Ovary (tissue), 9 donors: ENCODE results near the gene UBAC1. TPM values are rescaled to one million over a fixed set of nuclear protein-coding genes. Genes with fewer than 3 reads are reported as not detected.

ENCODE experiments used
- DNase-seq, 5 donors: peaks; one replicate each; pipeline ENCODE4 v3.0.0-alpha.2; 2019 to 2020
- H3K27ac ChIP-seq, 2 donors: fragments of 200-600 bp; one replicate each; pipeline versions ENCODE4 v1.5.1 to v1.8.0; 2019 to 2022
- H3K27me3 ChIP-seq: fragments of 200-600 bp; one replicate; pipeline ENCODE4 v1.8.0; 2022
- H3K36me3 ChIP-seq: fragments of 200-600 bp; sonication (generic); one replicate; pipeline ENCODE4 v1.5.1; 2019
- H3K4me1 ChIP-seq: one replicate; pipeline ENCODE4 v1.8.1; 2013; ENCODE audit warnings: mild to moderate bottlenecking, moderate library complexity; ENCODE audit not compliant: insufficient read depth
- H3K4me3 ChIP-seq: fragments of 200-600 bp; sonication (generic); one replicate; pipeline ENCODE4 v1.5.1; 2017
- H3K9me3 ChIP-seq, 2 donors: fragments of 200-600 bp in 1 of 2; sonication (generic) in 1 of 2; one replicate each; pipeline versions ENCODE4 v1.5.1 to v1.8.1; 2013 to 2019; ENCODE audit warnings: mild to moderate bottlenecking in 1 of 2, moderate library complexity in 1 of 2
- CTCF ChIP-seq, 3 donors: fragments of 450-650 bp in 2 of 3; fragments of 200-600 bp in 1 of 3; IDR thresholded peaks; one replicate each; pipeline versions ENCODE4 v1.5.1 to v1.8.0; 2016 to 2022; ENCODE audit warnings: antibody characterized with exemption in 3 of 3, mild to moderate bottlenecking in 1 of 3
- EP300 ChIP-seq: sonication (generic); formaldehyde crosslinking; IDR thresholded peaks from one replicate; pipeline ENCODE4 v1.6.1; 2017; ENCODE audit warnings: antibody characterized with exemption
- POLR2A ChIP-seq: fragments of 450-650 bp; IDR thresholded peaks from one replicate; pipeline ENCODE4 v1.6.1; 2017; ENCODE audit warnings: antibody characterized with exemption, mild to moderate bottlenecking, moderate library complexity
- WGBS, 3 donors: extraction: QIAGEN DNeasy Blood & Tissue Kit in 1 of 3; methylation state at CpG; one replicate each; pipeline versions ENCODE4 v1.1.5 to v1.1.7; 2013 to 2017; 5-methylcytosine and 5-hydroxymethylcytosine counted together
- intact Hi-C, 4 donors: fragments of 100-400 bp; cut with DNase I; formaldehyde crosslinking; loops; one replicate each; pipeline versions ENCODE4 v1.11.0 to v1.15.1; 2022 to 2023
- polyA plus RNA-seq, 2 donors: library from polyadenylated mRNA; stranded (reverse); fragments of 200-250 nt in 1 of 2; fragments of 350-450 nt in 1 of 2; fragmentation: Illumina TruSeq in 1 of 2; extraction: RNeasy Lipid Tissue Mini Kit (QIAGEN cat#74804) in 1 of 2; gene quantifications; one replicate each; pipeline ENCODE4 v1.2.3, GENCODE V29; 2013 to 2014
- total RNA-seq, 7 donors: library from RNA; depleted of rRNA in 2 of 7; stranded (reverse); fragments of >200 nt in 2 of 7; fragmentation: NEBNext Ultra II Directional in 3 of 7; extraction: Animal tissue kit (Norgen Biotek cat#: 25700) in 3 of 7; gene quantifications; one replicate each; pipeline versions ENCODE4 v1.1.0 to v1.2.4, GENCODE V29; 2016 to 2023
- donor health status: DM: no; HTN: no; CAD: no; lungs with moderate emphysema.
- donor health status: DM: no; HTN: no; CAD: no.
- donor health status: Bipolar disorder and iron deficiency.
- donor health status: DM: yes; HTN: yes; CAD: no.
- donor health status: DM: no; HTN: no; CAD: no.
- donor health status: DM: yes; HTN: yes; CAD: no.

The UBAC1 gene
- total and polyA plus RNA-seq, 9 donors = 19.7 to 42.0 (median 33.4) TPM

- Histone ChIP-seq H3K36me3 (no peaks in the 10 kb centered on the region), H3K4me1 (peaks cover 15% of the 10 kb centered on the region), H3K27ac (no peak overlapping the region), H3K9me3 (no peaks in the 10 kb centered on the region), H3K27me3 (no peaks in the 10 kb centered on the region), H3K4me3 (no peak overlapping the region)
- no peak for TF ChIP-seq EP300
- no peak for TF ChIP-seq POLR2A
- no peak for TF ChIP-seq CTCF (IDR thresholded peaks at IDR 0.05)
- intact Hi-C loops = no loop called here
- WGBS, 3 donors = 43 to 61% (median 49%) methylated on average over 26 to 36 of the region's 36 CpGs
- peak in 2 of 5 donors; percentile 34 to 35 for DNase-seq
These were observed 28.7 kb upstream of the UBAC1 start for GRCh38 chr9:135989722-135990467.

GRCh38 chr9:135989157-135989556, 28.0 kb upstream of the UBAC1 start:
- 76 to 84% (median 78%) methylated on average over 2 to 8 of the region's 8 CpGs for WGBS, 3 donors
- no peak for DNase-seq
- H3K36me3 ChIP-seq = no peaks in the 10 kb centered on the region
- intact Hi-C loops = no loop called here
- TF ChIP-seq CTCF (IDR thresholded peaks at IDR 0.05) = no peak
- no peak for TF ChIP-seq POLR2A
- TF ChIP-seq EP300 = no peak
- H3K4me3 ChIP-seq = no peak overlapping the region
- no peaks in the 10 kb centered on the region for H3K27me3 ChIP-seq
- peaks cover 11% of the 10 kb centered on the region for H3K4me1 ChIP-seq
- H3K9me3 ChIP-seq = no peaks in the 10 kb centered on the region
- H3K27ac ChIP-seq = no peak overlapping the region

GRCh38 chr9:135988493-135988892, 27.3 kb upstream of the UBAC1 start:
- DNase-seq = no peak
- H3K4me1 ChIP-seq = peaks cover 11% of the 10 kb centered on the region
- H3K27ac ChIP-seq = no peak overlapping the region
- no peaks in the 10 kb centered on the region for H3K9me3 ChIP-seq
- no peaks in the 10 kb centered on the region for H3K27me3 ChIP-seq
- TF ChIP-seq POLR2A (no peak), CTCF (IDR thresholded peaks at IDR 0.05) (no peak), EP300 (no peak)
- intact Hi-C loops = no loop called here
- no peak overlapping the region for H3K4me3 ChIP-seq
- 76 to 77% (median 77%) methylated on average over 17 of the region's 17 CpGs for WGBS, 3 donors
- H3K36me3 ChIP-seq = no peaks in the 10 kb centered on the region

GRCh38 chr9:135987838-135988404, 26.7 kb upstream of the UBAC1 start:
- Histone ChIP-seq H3K9me3 (no peaks in the 10 kb centered on the region), H3K4me3 (no peak overlapping the region)
- 86 to 96% (median 90%) methylated on average over 13 to 16 of the region's 16 CpGs for WGBS, 3 donors

More at GRCh38 chr9:135987838-135988404, 26.7 kb upstream of the UBAC1 start:
- no peak for TF ChIP-seq EP300
- TF ChIP-seq CTCF (IDR thresholded peaks at IDR 0.05) = no peak
- no peak for TF ChIP-seq POLR2A
- Histone ChIP-seq H3K36me3 (no peaks in the 10 kb centered on the region), H3K27ac (no peak overlapping the region), H3K27me3 (no peaks in the 10 kb centered on the region), H3K4me1 (peaks cover 6% of the 10 kb centered on the region)
- intact Hi-C loops = no loop called here
- DNase-seq = no peak
